ENCODE measurements around the gene FSCN2.

The FSCN2 gene

DNA sequence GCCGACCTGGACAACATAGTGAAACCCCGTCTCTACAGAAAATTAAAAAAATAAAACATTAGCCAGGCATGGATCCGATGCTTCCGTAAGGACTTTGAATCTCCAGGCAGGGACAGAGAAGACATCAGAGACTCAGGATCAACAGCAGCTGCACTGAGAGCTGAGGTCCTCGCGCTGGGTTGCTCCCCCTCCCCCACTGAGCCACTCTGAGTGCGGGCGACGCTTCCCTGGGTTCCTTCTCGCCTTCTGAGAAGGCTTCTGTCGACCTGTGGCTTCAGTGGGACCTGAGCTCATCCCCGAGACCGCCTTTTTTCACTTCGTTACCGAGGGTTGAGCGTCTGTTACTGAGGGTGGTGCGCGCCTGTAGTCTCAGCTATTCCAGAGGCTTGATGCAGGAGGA is 36.0 kb upstream of the FSCN2 start:
- no peak for TF ChIP-seq ISL1 (CRISPR knock-in tag; IDR thresholded peaks at IDR 0.05)
- TF ChIP-seq ARNTL (CRISPR knock-in tag; IDR thresholded peaks at IDR 0.05; ENCODE audit: borderline replicate concordance, low read depth), result no peak
- no peak for TF ChIP-seq RARB (CRISPR knock-in tag; IDR thresholded peaks at IDR 0.05)
- TF ChIP-seq OSR1 (CRISPR knock-in tag; IDR thresholded peaks at IDR 0.05), result no peak
- no peak for TF ChIP-seq ESRRG (CRISPR knock-in tag; IDR thresholded peaks at IDR 0.05)
- TF ChIP-seq ZNF70 (CRISPR knock-in tag; IDR thresholded peaks at IDR 0.05), result no peak
- TF ChIP-seq, protein P1, sequence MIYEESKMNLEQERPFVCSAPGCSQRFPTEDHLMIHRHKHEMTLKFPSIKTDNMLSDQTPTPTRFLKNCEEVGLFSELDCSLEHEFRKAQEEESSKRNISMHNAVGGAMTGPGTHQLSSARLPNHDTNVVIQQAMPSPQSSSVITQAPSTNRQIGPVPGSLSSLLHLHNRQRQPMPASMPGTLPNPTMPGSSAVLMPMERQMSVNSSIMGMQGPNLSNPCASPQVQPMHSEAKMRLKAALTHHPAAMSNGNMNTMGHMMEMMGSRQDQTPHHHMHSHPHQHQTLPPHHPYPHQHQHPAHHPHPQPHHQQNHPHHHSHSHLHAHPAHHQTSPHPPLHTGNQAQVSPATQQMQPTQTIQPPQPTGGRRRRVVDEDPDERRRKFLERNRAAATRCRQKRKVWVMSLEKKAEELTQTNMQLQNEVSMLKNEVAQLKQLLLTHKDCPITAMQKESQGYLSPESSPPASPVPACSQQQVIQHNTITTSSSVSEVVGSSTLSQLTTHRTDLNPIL (CRISPR knock-in tag; IDR thresholded peaks at IDR 0.05; ENCODE audit: low read depth), result no peak
- no peak for TF ChIP-seq BACH2 (CRISPR knock-in tag; IDR thresholded peaks at IDR 0.05; ENCODE audit: borderline replicate concordance)
- TF ChIP-seq, protein P2, sequence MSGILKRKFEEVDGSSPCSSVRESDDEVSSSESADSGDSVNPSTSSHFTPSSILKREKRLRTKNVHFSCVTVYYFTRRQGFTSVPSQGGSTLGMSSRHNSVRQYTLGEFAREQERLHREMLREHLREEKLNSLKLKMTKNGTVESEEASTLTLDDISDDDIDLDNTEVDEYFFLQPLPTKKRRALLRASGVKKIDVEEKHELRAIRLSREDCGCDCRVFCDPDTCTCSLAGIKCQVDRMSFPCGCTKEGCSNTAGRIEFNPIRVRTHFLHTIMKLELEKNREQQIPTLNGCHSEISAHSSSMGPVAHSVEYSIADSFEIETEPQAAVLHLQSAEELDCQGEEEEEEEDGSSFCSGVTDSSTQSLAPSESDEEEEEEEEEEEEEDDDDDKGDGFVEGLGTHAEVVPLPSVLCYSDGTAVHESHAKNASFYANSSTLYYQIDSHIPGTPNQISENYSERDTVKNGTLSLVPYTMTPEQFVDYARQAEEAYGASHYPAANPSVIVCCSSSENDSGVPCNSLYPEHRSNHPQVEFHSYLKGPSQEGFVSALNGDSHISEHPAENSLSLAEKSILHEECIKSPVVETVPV (CRISPR knock-in tag; IDR thresholded peaks at IDR 0.05), result no peak
- no peak for TF ChIP-seq TOX (CRISPR knock-in tag; IDR thresholded peaks at IDR 0.05; ENCODE audit: borderline replicate concordance)
- TF ChIP-seq ZFP30 (CRISPR knock-in tag; IDR thresholded peaks at IDR 0.05), result no peak
- TF ChIP-seq ZFP3 (CRISPR knock-in tag; IDR thresholded peaks at IDR 0.05), result no peak
- no peak for TF ChIP-seq GLIS3 (CRISPR knock-in tag; IDR thresholded peaks at IDR 0.05)
- no peak for ATAC-seq

DNA sequence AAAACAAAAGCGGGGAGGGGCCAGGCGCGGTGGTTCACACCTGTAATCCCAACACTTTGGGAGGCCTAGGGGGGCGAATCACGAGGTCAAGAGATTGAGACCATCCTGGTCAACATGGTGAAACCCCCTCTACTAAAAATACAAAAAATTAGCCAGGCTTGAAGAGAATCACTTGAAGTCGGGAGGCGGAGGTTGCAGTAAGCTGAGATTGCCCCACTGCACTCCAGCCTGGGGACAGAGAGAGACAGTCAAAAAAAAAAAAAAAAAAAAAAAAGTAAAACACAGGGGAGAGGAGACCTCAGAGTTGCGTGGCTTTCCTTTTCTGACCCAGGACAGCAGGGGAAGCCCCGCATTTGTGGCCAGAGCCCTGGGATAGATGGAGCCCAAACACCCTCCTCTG is 35.5 kb upstream of the FSCN2 start:
- ATAC-seq, result no peak
- TF ChIP-seq SNAI2 (CRISPR knock-in tag; IDR thresholded peaks at IDR 0.05), result no peak
- TF ChIP-seq ESRRG (CRISPR knock-in tag; IDR thresholded peaks at IDR 0.05), result no peak
- no peak for TF ChIP-seq ARNTL (CRISPR knock-in tag; IDR thresholded peaks at IDR 0.05; ENCODE audit: borderline replicate concordance, low read depth)
- TF ChIP-seq PPARA (CRISPR knock-in tag; IDR thresholded peaks at IDR 0.05; ENCODE audit: borderline replicate concordance), result no peak
- no peak for TF ChIP-seq OSR1 (CRISPR knock-in tag; IDR thresholded peaks at IDR 0.05)
- TF ChIP-seq, protein P2 (CRISPR knock-in tag; IDR thresholded peaks at IDR 0.05), result no peak

DNA sequence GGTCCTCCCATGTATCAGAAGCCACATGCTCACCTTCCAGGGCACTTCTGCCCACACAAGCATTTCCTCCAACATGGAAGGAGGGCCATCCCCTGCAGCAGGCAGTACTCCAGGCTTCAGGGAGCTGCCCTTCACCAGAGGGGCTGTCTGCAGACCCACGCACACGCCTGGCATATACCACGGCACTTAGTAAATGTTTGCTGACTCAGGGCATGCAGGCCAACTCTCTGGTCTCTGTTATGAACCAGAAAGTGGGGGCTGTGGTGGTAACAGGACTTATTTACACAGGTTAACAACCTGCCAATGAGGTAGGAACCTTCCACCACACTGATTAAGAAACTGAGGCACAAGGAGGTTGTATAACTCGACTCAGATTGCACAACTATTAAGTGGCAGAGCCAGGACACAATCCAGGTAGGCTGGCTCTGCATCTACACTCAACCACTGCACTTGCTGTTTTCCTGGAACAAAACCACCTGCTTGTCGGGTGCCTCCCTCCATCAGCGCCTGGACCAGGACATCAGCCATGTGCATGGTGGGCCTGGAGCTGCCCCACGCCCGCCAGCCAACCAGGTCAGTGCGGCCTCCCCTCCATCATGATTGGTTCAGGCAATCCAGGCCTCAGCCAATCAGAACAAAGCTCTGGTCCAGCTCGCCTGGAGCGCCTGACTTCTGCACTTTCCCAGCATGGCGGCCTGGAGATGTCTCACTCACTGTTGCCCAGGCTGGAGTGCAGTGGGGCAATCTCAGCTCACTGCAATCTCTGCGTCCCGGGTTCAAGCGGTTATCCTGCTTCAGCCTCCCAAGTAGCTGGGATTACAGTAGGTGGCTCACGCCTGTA is 34.8 kb upstream of the FSCN2 start:
- TF ChIP-seq ZNF70 (CRISPR knock-in tag; IDR thresholded peaks at IDR 0.05) (no peak), GLIS3 (CRISPR knock-in tag; IDR thresholded peaks at IDR 0.05) (no peak), SNAI2 (CRISPR knock-in tag; IDR thresholded peaks at IDR 0.05) (no peak), ZNF565 (CRISPR knock-in tag; conservative IDR thresholded peaks at IDR 0.05; ENCODE audit: low read depth) (no peak), ESRRG (CRISPR knock-in tag; IDR thresholded peaks at IDR 0.05) (no peak)
- TF ChIP-seq, protein P3, sequence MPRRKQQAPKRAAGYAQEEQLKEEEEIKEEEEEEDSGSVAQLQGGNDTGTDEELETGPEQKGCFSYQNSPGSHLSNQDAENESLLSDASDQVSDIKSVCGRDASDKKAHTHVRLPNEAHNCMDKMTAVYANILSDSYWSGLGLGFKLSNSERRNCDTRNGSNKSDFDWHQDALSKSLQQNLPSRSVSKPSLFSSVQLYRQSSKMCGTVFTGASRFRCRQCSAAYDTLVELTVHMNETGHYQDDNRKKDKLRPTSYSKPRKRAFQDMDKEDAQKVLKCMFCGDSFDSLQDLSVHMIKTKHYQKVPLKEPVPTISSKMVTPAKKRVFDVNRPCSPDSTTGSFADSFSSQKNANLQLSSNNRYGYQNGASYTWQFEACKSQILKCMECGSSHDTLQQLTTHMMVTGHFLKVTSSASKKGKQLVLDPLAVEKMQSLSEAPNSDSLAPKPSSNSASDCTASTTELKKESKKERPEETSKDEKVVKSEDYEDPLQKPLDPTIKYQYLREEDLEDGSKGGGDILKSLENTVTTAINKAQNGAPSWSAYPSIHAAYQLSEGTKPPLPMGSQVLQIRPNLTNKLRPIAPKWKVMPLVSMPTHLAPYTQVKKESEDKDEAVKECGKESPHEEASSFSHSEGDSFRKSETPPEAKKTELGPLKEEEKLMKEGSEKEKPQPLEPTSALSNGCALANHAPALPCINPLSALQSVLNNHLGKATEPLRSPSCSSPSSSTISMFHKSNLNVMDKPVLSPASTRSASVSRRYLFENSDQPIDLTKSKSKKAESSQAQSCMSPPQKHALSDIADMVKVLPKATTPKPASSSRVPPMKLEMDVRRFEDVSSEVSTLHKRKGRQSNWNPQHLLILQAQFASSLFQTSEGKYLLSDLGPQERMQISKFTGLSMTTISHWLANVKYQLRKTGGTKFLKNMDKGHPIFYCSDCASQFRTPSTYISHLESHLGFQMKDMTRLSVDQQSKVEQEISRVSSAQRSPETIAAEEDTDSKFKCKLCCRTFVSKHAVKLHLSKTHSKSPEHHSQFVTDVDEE (CRISPR knock-in tag; IDR thresholded peaks at IDR 0.05), result no peak
- TF ChIP-seq, protein P4, sequence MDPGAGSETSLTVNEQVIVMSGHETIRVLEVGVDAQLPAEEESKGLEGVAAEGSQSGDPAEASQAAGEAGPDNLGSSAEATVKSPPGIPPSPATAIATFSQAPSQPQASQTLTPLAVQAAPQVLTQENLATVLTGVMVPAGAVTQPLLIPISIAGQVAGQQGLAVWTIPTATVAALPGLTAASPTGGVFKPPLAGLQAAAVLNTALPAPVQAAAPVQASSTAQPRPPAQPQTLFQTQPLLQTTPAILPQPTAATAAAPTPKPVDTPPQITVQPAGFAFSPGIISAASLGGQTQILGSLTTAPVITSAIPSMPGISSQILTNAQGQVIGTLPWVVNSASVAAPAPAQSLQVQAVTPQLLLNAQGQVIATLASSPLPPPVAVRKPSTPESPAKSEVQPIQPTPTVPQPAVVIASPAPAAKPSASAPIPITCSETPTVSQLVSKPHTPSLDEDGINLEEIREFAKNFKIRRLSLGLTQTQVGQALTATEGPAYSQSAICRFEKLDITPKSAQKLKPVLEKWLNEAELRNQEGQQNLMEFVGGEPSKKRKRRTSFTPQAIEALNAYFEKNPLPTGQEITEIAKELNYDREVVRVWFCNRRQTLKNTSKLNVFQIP (CRISPR knock-in tag; IDR thresholded peaks at IDR 0.05; ENCODE audit: borderline replicate concordance, low read depth), result no peak
- no peak for ATAC-seq
